RWPE2 (cell line): ENCODE results near the gene CEACAM19.

Experiments used
- ATAC-seq: fragments of 200-7000 bp; cut with Tn5 transposase; 3 replicates; pipeline ENCODE4 v1.9.1; 2021; ENCODE audit warnings: low read depth
- DNase-seq: peaks from one replicate; pipeline ENCODE4 v3.0.0-alpha.2; 2020; ENCODE audit warnings: low spot score
- H3K27ac ChIP-seq: fragments of 450-650 bp; 2 replicates; pipeline ENCODE4 v1.5.1; 2017; ENCODE audit warnings: mild to moderate bottlenecking; ENCODE audit not compliant: poor library complexity, severe bottlenecking
- H3K27me3 ChIP-seq: fragments of 250-450 bp; sonication (Bioruptor Pico); 2 replicates; pipeline ENCODE4 v1.5.1; 2021; ENCODE audit warnings: mild to moderate bottlenecking, moderate library complexity; ENCODE audit not compliant: insufficient read depth, poor library complexity, severe bottlenecking
- H3K36me3 ChIP-seq: fragments of 250-450 bp; sonication (Bioruptor Pico); 2 replicates; pipeline ENCODE4 v1.5.1; 2020; ENCODE audit warnings: low read depth, mild to moderate bottlenecking, moderate library complexity
- H3K4me1 ChIP-seq: fragments of 250-450 bp; sonication (Bioruptor Pico); 2 replicates; pipeline ENCODE4 v1.5.1; 2021; ENCODE audit warnings: mild to moderate bottlenecking, moderate library complexity; ENCODE audit not compliant: insufficient read depth, poor library complexity, severe bottlenecking
- H3K4me3 ChIP-seq: fragments of 250-450 bp; sonication (Bioruptor Pico); 2 replicates; pipeline ENCODE4 v1.5.1; 2021; ENCODE audit warnings: mild to moderate bottlenecking, moderate library complexity; ENCODE audit not compliant: severe bottlenecking
- H3K9me3 ChIP-seq: fragments of 250-450 bp; sonication (Bioruptor Pico); 2 replicates; pipeline ENCODE4 v1.5.1; 2021; ENCODE audit warnings: mild to moderate bottlenecking, moderate library complexity; ENCODE audit not compliant: severe bottlenecking
- TF ChIP-seq, protein P1 (sequence below): fragments of 450-650 bp; IDR thresholded peaks from one replicate; pipeline ENCODE4 v1.5.1; 2017; ENCODE audit warnings: mild to moderate bottlenecking, moderate library complexity; ENCODE audit not compliant: poor library complexity, severe bottlenecking

Gene CEACAM19

DNA sequence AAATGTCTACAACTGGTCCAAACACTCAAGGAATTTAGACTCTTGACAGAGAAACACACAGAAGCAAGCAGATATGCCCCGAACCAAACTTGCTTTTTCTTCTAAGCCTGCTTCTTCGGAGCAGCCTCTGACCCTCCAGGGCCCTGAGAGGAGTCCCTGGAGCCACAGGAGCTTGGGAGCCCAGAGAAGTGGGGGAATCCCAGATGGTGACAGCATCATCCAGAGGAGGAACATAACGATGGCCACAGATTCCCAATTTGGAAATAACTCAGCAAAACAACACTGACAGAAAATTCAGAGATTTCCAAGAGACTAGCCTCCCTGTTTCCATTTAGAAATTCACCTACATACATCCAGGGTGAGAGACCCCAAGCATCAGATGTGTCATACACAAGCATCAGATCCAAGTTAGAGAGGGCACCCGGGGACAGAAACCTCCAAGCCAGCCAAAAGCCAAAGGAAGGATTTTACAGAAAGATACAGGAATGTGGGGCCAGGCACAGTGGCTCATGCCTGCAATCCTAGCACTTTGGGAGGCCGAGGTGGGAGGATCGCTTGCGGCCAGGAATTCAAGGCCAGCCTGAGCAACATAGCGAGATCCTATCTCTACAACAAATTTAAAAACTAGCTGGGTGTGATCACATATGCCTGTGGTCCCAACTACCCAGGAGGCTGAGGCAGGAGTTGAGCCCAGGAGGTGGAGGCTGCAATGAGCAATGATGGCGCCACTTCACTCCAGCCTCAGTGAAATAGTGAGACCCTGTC lies 29.6 kb upstream of the CEACAM19 start:
- Histone ChIP-seq H3K27me3 (no peaks in the 10 kb centered on the region), H3K4me3 (no peak overlapping the region), H3K27ac (peak overlapping the region; percentile 59), H3K36me3 (peaks cover 14% of the 10 kb centered on the region), H3K4me1 (peaks cover 19% of the 10 kb centered on the region), H3K9me3 (no peaks in the 10 kb centered on the region)
- ATAC-seq (no peak), DNase-seq (no peak)
- TF ChIP-seq, protein P1, sequence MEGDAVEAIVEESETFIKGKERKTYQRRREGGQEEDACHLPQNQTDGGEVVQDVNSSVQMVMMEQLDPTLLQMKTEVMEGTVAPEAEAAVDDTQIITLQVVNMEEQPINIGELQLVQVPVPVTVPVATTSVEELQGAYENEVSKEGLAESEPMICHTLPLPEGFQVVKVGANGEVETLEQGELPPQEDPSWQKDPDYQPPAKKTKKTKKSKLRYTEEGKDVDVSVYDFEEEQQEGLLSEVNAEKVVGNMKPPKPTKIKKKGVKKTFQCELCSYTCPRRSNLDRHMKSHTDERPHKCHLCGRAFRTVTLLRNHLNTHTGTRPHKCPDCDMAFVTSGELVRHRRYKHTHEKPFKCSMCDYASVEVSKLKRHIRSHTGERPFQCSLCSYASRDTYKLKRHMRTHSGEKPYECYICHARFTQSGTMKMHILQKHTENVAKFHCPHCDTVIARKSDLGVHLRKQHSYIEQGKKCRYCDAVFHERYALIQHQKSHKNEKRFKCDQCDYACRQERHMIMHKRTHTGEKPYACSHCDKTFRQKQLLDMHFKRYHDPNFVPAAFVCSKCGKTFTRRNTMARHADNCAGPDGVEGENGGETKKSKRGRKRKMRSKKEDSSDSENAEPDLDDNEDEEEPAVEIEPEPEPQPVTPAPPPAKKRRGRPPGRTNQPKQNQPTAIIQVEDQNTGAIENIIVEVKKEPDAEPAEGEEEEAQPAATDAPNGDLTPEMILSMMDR: no peak

DNA sequence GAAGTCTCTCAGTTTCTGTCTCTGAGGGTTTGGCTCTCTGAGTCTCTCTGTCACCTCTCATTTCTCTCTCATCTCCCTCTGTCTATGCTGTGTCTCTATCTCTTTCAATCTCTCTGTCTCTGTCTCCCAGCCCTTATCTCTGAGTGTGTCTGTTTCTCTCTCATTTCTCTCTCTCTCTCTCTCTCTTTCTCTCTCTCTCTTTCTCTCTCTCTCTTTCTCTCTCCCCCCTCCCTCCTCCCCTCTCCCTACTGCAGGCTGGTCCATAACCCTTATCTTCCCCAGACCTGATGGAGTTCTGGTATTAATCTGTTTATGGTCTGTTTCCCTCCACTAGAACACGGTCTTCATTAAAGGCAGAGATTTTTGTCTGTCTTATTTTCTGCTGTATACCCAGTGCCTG lies 28.9 kb upstream of the CEACAM19 start:
- H3K4me1 ChIP-seq: peaks cover 16% of the 10 kb centered on the region
- peaks cover 20% of the 10 kb centered on the region for H3K36me3 ChIP-seq
- no peaks in the 10 kb centered on the region for H3K27me3 ChIP-seq
- DNase-seq (no peak), ATAC-seq (no peak)
- no peak overlapping the region for H3K4me3 ChIP-seq
- peak overlapping the region; percentile 82 for H3K27ac ChIP-seq
- TF ChIP-seq, protein P1: no peak
- no peaks in the 10 kb centered on the region for H3K9me3 ChIP-seq

DNA sequence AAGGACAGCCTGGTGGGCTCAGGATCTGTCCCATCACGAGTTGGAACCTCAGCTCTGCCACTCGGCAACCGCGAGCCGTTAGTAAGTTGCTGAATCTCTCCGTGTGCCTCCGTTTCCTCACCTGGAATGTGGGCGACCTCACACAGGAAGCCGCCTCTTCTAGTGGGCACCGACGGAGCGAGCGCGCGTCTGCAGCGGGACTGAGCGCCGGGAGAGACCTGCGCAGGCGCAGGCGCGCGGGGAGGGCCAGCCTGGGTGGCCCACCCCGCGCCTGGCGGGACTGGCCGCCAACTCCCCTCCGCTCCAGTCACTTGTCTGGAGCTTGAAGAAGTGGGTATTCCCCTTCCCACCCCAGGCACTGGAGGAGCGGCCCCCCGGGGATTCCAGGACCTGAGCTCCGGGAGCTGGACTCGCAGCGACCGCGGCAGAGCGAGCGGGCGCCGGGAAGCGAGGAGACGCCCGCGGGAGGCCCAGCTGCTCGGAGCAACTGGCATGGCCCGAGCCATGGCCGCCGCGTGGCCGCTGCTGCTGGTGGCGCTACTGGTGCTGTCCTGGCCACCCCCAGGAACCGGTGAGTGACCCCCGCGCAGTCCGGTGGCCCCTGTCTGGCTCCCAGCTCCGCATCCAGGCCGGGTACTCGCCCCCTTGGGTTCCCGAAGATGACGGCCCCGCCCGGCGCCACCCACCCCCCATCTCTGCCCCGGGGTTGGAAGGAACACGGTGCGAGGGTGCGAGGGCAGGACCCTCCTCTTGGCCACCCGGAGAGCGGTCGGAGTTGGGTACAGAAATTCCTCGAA lies 27.5 kb upstream of the CEACAM19 start, which contains the start of gene PVR:
TSS of gene PVR (plus strand) at position 306 of the 797 bp plus-strand sequence. CDS start at position 493, 187 bp downstream.
- ATAC-seq: peak; percentile 82
- TF ChIP-seq, protein P1: peak; percentile 15
- no peaks in the 10 kb centered on the region for H3K27me3 ChIP-seq
- DNase-seq: peak; percentile 75
- peak within 1 kb of the TSS; percentile 80 for H3K4me3 ChIP-seq
- peaks cover 32% of the 10 kb centered on the region for H3K36me3 ChIP-seq
- H3K9me3 ChIP-seq: no peaks in the 10 kb centered on the region
- peak within 1 kb of the TSS; percentile 82 for H3K27ac ChIP-seq
- H3K4me1 ChIP-seq: peaks cover 13% of the 10 kb centered on the region

DNA sequence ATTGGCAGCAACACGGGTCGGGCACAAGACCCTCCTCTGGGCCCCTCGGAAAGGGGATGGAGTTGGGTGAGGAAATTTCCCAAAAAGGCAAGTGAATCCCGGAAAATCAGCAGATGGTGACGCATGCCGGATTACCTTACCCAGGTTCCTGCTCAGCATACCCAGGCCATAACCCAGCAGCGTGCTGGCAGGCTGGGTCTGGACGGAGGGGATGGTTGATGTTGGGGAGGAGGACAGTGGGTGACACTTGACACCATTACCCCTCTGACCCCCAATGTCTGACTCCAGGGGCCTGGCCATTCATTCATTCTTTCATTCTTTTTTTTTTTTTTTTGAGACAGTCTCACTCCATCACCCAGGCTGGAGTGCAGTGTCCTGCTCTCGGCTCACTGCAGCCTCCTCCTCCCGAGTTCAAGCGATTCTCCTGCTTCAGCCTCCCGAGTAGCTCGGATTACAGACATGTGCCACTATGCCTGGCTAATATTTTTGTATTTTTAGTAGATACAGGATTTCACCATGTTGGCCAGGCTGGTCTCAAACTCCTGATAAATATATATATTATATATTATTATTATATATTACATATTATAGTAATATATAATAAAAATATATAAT lies 26.8 kb upstream of the CEACAM19 start:
- TF ChIP-seq, protein P1: no peak
- peaks cover 10% of the 10 kb centered on the region for H3K4me1 ChIP-seq

More for the DNA sequence above, 26.8 kb upstream of the CEACAM19 start:
- Histone ChIP-seq H3K27me3 (no peaks in the 10 kb centered on the region), H3K36me3 (peaks cover 37% of the 10 kb centered on the region), H3K4me3 (peak overlapping the region; percentile 80), H3K27ac (peak overlapping the region; percentile 82), H3K9me3 (no peaks in the 10 kb centered on the region)
- peak; percentile 62 for ATAC-seq
- no peak for DNase-seq
